ENCODE measurements around the gene UBE2R2.

- TF ChIP-seq CTCF (IDR thresholded peaks at IDR 0.05) (no peak), POLR2A (IDR thresholded peaks at IDR 0.05) (no peak), EP300 (IDR thresholded peaks at IDR 0.05) (no peak)
Measured at GRCh38 chr9:33964086-33964768, 147.3 kb downstream of the UBE2R2 start.
